K562 (cell line): ENCODE results near the gene EML5. TPM values are rescaled to one million over a fixed set of nuclear protein-coding genes. Genes with fewer than 3 reads are reported as not detected.

Experiments used
- ATAC-seq: fragments of 200-7000 bp; cut with Tn5 transposase; 3 replicates; pipeline ENCODE4 v1.9.1; 2020; ENCODE audit warnings: moderate library complexity
- BruUV-seq: library from RNA; stranded (reverse); fragments of 400-500 nt; replicated peaks from 2 replicates; lab custom pipeline; 2021; lab: Mats Ljungman, UMichigan
- CTCF ChIA-PET: fragments of 300-600 bp; formaldehyde crosslinking; extraction: SDS; loops from one replicate; lab custom pipeline; 2021; ENCODE audit warnings: low intra/inter-chr PET ratio; lab: Yijun Ruan, JAX
- POLR2A ChIA-PET: fragments of 300-600, 350-650 bp; sonication (Branson Sonifier 250); formaldehyde crosslinking; extraction: SDS; loops from one replicate; lab custom pipeline; 2021; ENCODE audit warnings: antibody characterized with exemption, inconsistent platforms; lab: Yijun Ruan, JAX
- DNase-seq, 4 experiments: peaks; one replicate each; pipeline versions ENCODE4 v3.0.0 to v3.0.0-alpha.2; 2011 to 2018; ENCODE audit warnings: low spot score in 3 of 4, mixed read lengths in 3 of 4; ENCODE audit errors: extremely low read depth in 1 of 4
- FAIRE-seq: peaks from 2 replicates; lab custom pipeline; 2011; peaks lifted over from hg19 to GRCh38; lab: Jason Lieb, UNC
- H2AFZ ChIP-seq: 2 replicates; pipeline ENCODE4 v1.6.0; 2011; ENCODE audit warnings: low read depth, low read length, control low read depth, inconsistent platforms
- H3K27ac ChIP-seq: fragments of 200-600 bp; 3 replicates; pipeline ENCODE4 v1.8.0; 2011; ENCODE audit warnings: low read depth, mild to moderate bottlenecking, control low read depth, inconsistent platforms, low read length, moderate library complexity, mixed read lengths; ENCODE audit errors: extremely low read depth
- H3K27me3 ChIP-seq, 2 experiments: fragments of 300-600 bp in 1 of 2; 2 replicates in 1 of 2; 3 replicates in 1 of 2; pipeline versions ENCODE4 v1.6.0 to v1.8.0; 2011; ENCODE audit warnings: inconsistent platforms in 2 of 2, low read length in 2 of 2, mild to moderate bottlenecking in 1 of 2, mixed read lengths in 1 of 2, moderate library complexity in 1 of 2; ENCODE audit not compliant: control insufficient read depth in 2 of 2, insufficient read depth in 2 of 2
- H3K36me3 ChIP-seq: fragments of 300-600 bp; 3 replicates; pipeline ENCODE4 v1.8.0; 2011; ENCODE audit warnings: mild to moderate bottlenecking, low read length, inconsistent platforms; ENCODE audit not compliant: control insufficient read depth, insufficient read depth
- H3K4me1 ChIP-seq, 2 experiments: fragments of 200-600 bp in 1 of 2; replicated peaks in 1 of 2; 2 replicates in 1 of 2; 3 replicates in 1 of 2; pipeline versions ENCODE4 v1.5.1 to v1.8.0; 2011; ENCODE audit warnings: inconsistent platforms in 2 of 2, low read length in 2 of 2, mild to moderate bottlenecking in 1 of 2, mixed read lengths in 1 of 2, moderate library complexity in 1 of 2; ENCODE audit not compliant: control insufficient read depth in 2 of 2, insufficient read depth in 2 of 2
- H3K4me2 ChIP-seq: 2 replicates; pipeline ENCODE4 v1.6.1; 2011; ENCODE audit warnings: low read length, control low read depth, inconsistent platforms, mixed read lengths; ENCODE audit not compliant: insufficient read depth
- H3K4me3 ChIP-seq: fragments of 200-600 bp; sonication (generic), shearing (Covaris generic); 2 replicates; pipeline ENCODE4 v1.5.1; 2016; ENCODE audit warnings: control low read depth, inconsistent platforms
- H3K79me2 ChIP-seq: fragments of 200-600 bp; 3 replicates; pipeline ENCODE4 v1.8.0; 2011; ENCODE audit warnings: low read length, inconsistent platforms; ENCODE audit not compliant: control insufficient read depth, insufficient read depth
- H3K9ac ChIP-seq, 2 experiments: 2 replicates each; pipeline versions ENCODE4 v1.6.0 to v1.6.1; 2011; ENCODE audit warnings: low read depth in 2 of 2, low read length in 2 of 2, control low read depth in 1 of 2, inconsistent platforms in 1 of 2, mild to moderate bottlenecking in 1 of 2, mixed read lengths in 1 of 2; ENCODE audit not compliant: insufficient read depth in 1 of 2
- H3K9me1 ChIP-seq: one replicate; pipeline ENCODE4 v1.6.0; 2011; ENCODE audit warnings: inconsistent platforms, mild to moderate bottlenecking, low read length, moderate library complexity; ENCODE audit not compliant: control insufficient read depth, insufficient read depth
- H3K9me3 ChIP-seq: replicated peaks from 2 replicates; pipeline ENCODE4 v1.5.1; 2011; ENCODE audit warnings: low read depth, low read length, inconsistent platforms; ENCODE audit not compliant: control insufficient read depth, insufficient read depth
- H4K20me1 ChIP-seq: replicated peaks from 2 replicates; pipeline ENCODE4 v1.6.1; 2011; ENCODE audit warnings: low read length, inconsistent platforms, mixed read lengths; ENCODE audit not compliant: control insufficient read depth, insufficient read depth
- ARHGAP35 ChIP-seq: fragments of 450-650 bp; IDR thresholded peaks from 2 replicates; pipeline ENCODE4 v1.6.1; 2018; ENCODE audit not compliant: partially characterized antibody
- BDP1 ChIP-seq: IDR thresholded peaks from 3 replicates; pipeline ENCODE4 v1.6.1; 2011; ENCODE audit not compliant: insufficient read length, insufficient read depth
- CBX3 ChIP-seq, 2 experiments: IDR thresholded peaks; 1 replicate in 1 of 2; 2 replicates in 1 of 2; pipeline ENCODE4 v1.6.1; 2012; ENCODE audit warnings: inconsistent platforms in 2 of 2, low read length in 2 of 2, borderline replicate concordance in 1 of 2, control low read depth in 1 of 2
- DMBX1 ChIP-seq: fragments of 250-450 bp; sonication (Bioruptor Pico); IDR thresholded peaks from 2 replicates; pipeline ENCODE4 v1.8.0; 2022; ENCODE audit warnings: inconsistent platforms, mild to moderate bottlenecking, moderate library complexity, borderline replicate concordance
- HMG20B ChIP-seq: fragments of 250-450 bp; sonication (Bioruptor Pico); IDR thresholded peaks from 2 replicates; pipeline ENCODE4 v1.5.0; 2021; ENCODE audit warnings: mild to moderate bottlenecking
- HOXB6 ChIP-seq: fragments of 250-450 bp; sonication (Bioruptor Pico); IDR thresholded peaks from 2 replicates; pipeline ENCODE4 v1.5.1; 2022; ENCODE audit warnings: mild to moderate bottlenecking, borderline replicate concordance
- KDM5B ChIP-seq: fragments of 200-600 bp; sonication (generic); IDR thresholded peaks from 2 replicates; pipeline ENCODE4 v1.6.1; 2012; ENCODE audit warnings: low read depth, mild to moderate bottlenecking, moderate library complexity, low read length, control low read depth, inconsistent platforms; ENCODE audit not compliant: insufficient replicate concordance
- MYBL2 ChIP-seq, 2 experiments: fragments of 450-650 bp in 1 of 2; sonication (generic) in 1 of 2; formaldehyde crosslinking in 1 of 2; IDR thresholded peaks; 2 replicates each; pipeline versions ENCODE4 v1.6.1 to v1.8.1; 2017 to 2022; ENCODE audit warnings: borderline replicate concordance in 1 of 2, inconsistent platforms in 1 of 2, low read depth in 1 of 2, mild to moderate bottlenecking in 1 of 2, missing genetic modification reagents in 1 of 2, moderate library complexity in 1 of 2
- ZNF311 ChIP-seq: fragments of 250-450 bp; sonication (Bioruptor Pico); IDR thresholded peaks from 2 replicates; pipeline ENCODE4 v1.4.0; 2020; ENCODE audit warnings: mild to moderate bottlenecking, moderate library complexity
- in situ Hi-C: fragments of 300-500 bp; cut with MboI; formaldehyde crosslinking; loops from 4 replicates; pipeline ENCODE4 v1.15.0; 2018; ENCODE audit warnings: inconsistent platforms, mixed read lengths
- intact Hi-C: fragments of 100-400 bp; cut with micrococcal nuclease; formaldehyde crosslinking; loops from 2 replicates; pipeline ENCODE4 v1.14.2; 2022
- polyA plus RNA-seq, 8 experiments: library from polyadenylated mRNA; depleted of rRNA in 4 of 8; stranded (reverse) in 5 of 8; unstranded in 3 of 8; fragments of >200 nt; fragmentation: Nextera tagmentation in 2 of 8; fragmentation: Illumina TruSeq in 1 of 8; extraction: Ambion mirVana in 2 of 8; extraction: Trizol in 1 of 8; gene quantifications; 2 replicates each; pipeline versions ENCODE4 v1.2.1 to v1.2.3, GENCODE V29; 2011 to 2014; ENCODE audit warnings: inconsistent platforms in 1 of 8, missing spikeins in 1 of 8
- total RNA-seq, 7 experiments: library from RNA; depleted of rRNA in 6 of 7; stranded (reverse); fragments of >200 nt in 6 of 7; fragmentation: Illumina TruSeq in 2 of 7; extraction: Trizol in 2 of 7; gene quantifications; 2 replicates each; pipeline versions ENCODE4 v1.2.1 to v1.2.3, GENCODE V29; 2011 to 2021; ENCODE audit warnings: low replicate concordance in 1 of 7
- TF ChIP-seq, protein P1 (sequence below): fragments of 450-650 bp; conservative IDR thresholded peaks from 2 replicates; pipeline ENCODE4 v1.6.1; 2016; ENCODE audit warnings: missing genetic modification characterization, low read depth, mild to moderate bottlenecking, missing compliant biosample characterization, moderate library complexity

EML5 gene
- total and polyA plus RNA-seq, 9 of the 15 experiments (the other 6 are each of a cell fraction or from before 2014, with no cell fraction given) = 0.06 to 0.34 (median 0.22) TPM

- ATAC-seq (no peak), FAIRE-seq (no peak), DNase-seq (no peak)
- Histone ChIP-seq H3K4me3 (no peak overlapping the region), H3K4me1 (no peaks in the 10 kb centered on the region), H3K9me1 (no peaks in the 10 kb centered on the region), H3K9ac (no peak overlapping the region), H4K20me1 (no peaks in the 10 kb centered on the region), H2AFZ (no peak overlapping the region), H3K4me2 (no peak overlapping the region), H3K79me2 (no peaks in the 10 kb centered on the region), H3K9me3 (no peaks in the 10 kb centered on the region), H3K27me3 (no peaks in the 10 kb centered on the region), H3K27ac (no peak overlapping the region), H3K36me3 (no peaks in the 10 kb centered on the region)
- ChIA-PET CTCF (no interaction called here), POLR2A (interaction anchor here (0.6 kb wide), 1 partner anchor 1369 kb away, joined by 4 read pairs; no protein-coding TSS in a partner anchor)
- in situ Hi-C loops = no loop called here
- no peak for TF ChIP-seq CBX3 (IDR thresholded peaks at IDR 0.05; ENCODE audit: borderline replicate concordance in 1 of 2, low read length in 2 of 2)
- no peak for TF ChIP-seq HOXB6 (CRISPR knock-in tag)
- TF ChIP-seq MYBL2 (IDR thresholded peaks at IDR 0.05; ENCODE audit: low read depth) = no peak
- TF ChIP-seq MYBL2 (CRISPR knock-in tag; IDR thresholded peaks at IDR 0.05; ENCODE audit: borderline replicate concordance) = no peak
- TF ChIP-seq, protein P1, sequence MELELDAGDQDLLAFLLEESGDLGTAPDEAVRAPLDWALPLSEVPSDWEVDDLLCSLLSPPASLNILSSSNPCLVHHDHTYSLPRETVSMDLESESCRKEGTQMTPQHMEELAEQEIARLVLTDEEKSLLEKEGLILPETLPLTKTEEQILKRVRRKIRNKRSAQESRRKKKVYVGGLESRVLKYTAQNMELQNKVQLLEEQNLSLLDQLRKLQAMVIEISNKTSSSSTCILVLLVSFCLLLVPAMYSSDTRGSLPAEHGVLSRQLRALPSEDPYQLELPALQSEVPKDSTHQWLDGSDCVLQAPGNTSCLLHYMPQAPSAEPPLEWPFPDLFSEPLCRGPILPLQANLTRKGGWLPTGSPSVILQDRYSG (tag) = no peak
- TF ChIP-seq BDP1 = no peak
- no peak for TF ChIP-seq KDM5B
- TF ChIP-seq ZNF311 (CRISPR knock-in tag) = no peak
- TF ChIP-seq ARHGAP35 = no peak
- TF ChIP-seq DMBX1 (CRISPR knock-in tag) = no peak
- TF ChIP-seq HMG20B = no peak
- BruUV-seq = no TSS peak
- intact Hi-C loops = no loop called here
Measured at GRCh38 chr14:88688386-88688785, 104.4 kb downstream of the EML5 start.
